Measurements from ENCODE around the gene ADD1. TPM values are rescaled to one million over a fixed set of nuclear protein-coding genes. Genes with fewer than 3 reads are reported as not detected.

ADD1 gene
- total RNA-seq, 1 donor from 2014 or later, result 131 TPM

DNA sequence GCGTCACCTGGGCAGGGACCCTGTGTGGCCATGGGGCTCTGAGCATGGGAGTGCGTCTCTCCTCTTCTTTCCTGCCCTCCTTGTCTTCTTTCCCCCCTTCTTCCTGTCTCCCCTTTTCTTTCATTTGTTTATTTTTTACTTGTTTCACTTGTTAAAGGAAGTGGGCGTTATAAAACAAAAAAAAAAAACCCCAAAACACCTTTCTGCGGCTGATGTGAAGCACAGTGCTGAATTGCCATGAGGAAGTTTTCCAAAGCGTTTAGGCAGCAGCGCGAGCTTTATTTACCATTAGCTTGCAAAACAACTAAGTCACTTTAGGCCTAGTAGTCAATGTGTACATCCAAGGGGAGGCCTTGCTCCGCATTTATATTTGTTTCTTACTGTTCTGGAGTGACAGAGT, 62.6 kb downstream of the ADD1 start:
- Histone ChIP-seq H3K27ac (no peak overlapping the region), H4K20me1 (ENCODE audit: low read depth) (peaks cover 7% of the 10 kb centered on the region), H3F3A (ENCODE audit: low read depth) (no peaks in the 10 kb centered on the region), H3K36me3 (no peaks in the 10 kb centered on the region), H2AFZ (replicated peaks) (no peak overlapping the region), H3K9me3 (ENCODE audit: low read depth) (no peaks in the 10 kb centered on the region), H3K27me3 (no peaks in the 10 kb centered on the region), H3K4me3 (no peak overlapping the region), H3K79me2 (ENCODE audit: low read depth) (no peaks in the 10 kb centered on the region), H3K4me1 (no peaks in the 10 kb centered on the region), H3K9ac (no peak overlapping the region), H3K4me2 (no peak overlapping the region)
- no peak overlapping the region for H3K4me3 Mint-ChIP-seq
- H3K27me3 Mint-ChIP-seq (ENCODE audit: insufficient read depth, low read depth), result peaks cover 2% of the 10 kb centered on the region
- TF ChIP-seq EZH2phosphoT487 (IDR thresholded peaks at IDR 0.05) (no peak), EZH2 (IDR thresholded peaks at IDR 0.05) (no peak)
- TF ChIP-seq, protein P1, sequence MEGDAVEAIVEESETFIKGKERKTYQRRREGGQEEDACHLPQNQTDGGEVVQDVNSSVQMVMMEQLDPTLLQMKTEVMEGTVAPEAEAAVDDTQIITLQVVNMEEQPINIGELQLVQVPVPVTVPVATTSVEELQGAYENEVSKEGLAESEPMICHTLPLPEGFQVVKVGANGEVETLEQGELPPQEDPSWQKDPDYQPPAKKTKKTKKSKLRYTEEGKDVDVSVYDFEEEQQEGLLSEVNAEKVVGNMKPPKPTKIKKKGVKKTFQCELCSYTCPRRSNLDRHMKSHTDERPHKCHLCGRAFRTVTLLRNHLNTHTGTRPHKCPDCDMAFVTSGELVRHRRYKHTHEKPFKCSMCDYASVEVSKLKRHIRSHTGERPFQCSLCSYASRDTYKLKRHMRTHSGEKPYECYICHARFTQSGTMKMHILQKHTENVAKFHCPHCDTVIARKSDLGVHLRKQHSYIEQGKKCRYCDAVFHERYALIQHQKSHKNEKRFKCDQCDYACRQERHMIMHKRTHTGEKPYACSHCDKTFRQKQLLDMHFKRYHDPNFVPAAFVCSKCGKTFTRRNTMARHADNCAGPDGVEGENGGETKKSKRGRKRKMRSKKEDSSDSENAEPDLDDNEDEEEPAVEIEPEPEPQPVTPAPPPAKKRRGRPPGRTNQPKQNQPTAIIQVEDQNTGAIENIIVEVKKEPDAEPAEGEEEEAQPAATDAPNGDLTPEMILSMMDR (IDR thresholded peaks at IDR 0.05), result no peak
- H3K36me3 Mint-ChIP-seq, result peaks cover 19% of the 10 kb centered on the region
- no peak overlapping the region for H3K27ac Mint-ChIP-seq
- no peak for DNase-seq (ENCODE audit: low spot score)
- H3K9me3 Mint-ChIP-seq, result no peaks in the 10 kb centered on the region
- no peaks in the 10 kb centered on the region for H3K4me1 Mint-ChIP-seq

DNA sequence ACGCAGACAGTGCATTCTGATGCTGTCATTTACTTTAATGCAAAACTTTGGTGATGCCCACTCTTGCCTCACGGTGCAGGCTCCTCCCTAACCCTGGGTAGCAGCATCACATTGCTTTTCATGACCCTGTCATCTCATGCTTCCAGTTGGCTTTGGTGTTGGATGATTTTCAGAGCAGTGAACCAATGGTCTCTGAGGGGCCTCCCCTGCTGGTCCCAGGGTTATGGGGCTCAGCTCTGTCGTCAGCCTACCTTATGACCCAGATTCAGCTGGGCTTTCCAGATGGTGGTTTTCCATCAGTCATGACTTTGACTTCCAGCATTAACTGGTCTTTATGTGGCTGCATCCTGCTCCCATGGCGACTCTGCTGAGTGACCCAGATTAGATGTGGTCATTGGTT, 63.6 kb downstream of the ADD1 start:
- TF ChIP-seq, protein P1 (IDR thresholded peaks at IDR 0.05), result no peak
- TF ChIP-seq EZH2phosphoT487 (IDR thresholded peaks at IDR 0.05) (no peak), EZH2 (IDR thresholded peaks at IDR 0.05) (no peak)
- Histone ChIP-seq H3K36me3 (no peaks in the 10 kb centered on the region), H3K9me3 (ENCODE audit: low read depth) (no peaks in the 10 kb centered on the region), H4K20me1 (ENCODE audit: low read depth) (peaks cover 7% of the 10 kb centered on the region), H3K4me2 (no peak overlapping the region), H3K4me1 (no peaks in the 10 kb centered on the region), H3K27me3 (no peaks in the 10 kb centered on the region), H3K9ac (no peak overlapping the region), H3K27ac (no peak overlapping the region), H3F3A (ENCODE audit: low read depth) (no peaks in the 10 kb centered on the region), H3K4me3 (no peak overlapping the region), H3K79me2 (ENCODE audit: low read depth) (no peaks in the 10 kb centered on the region), H2AFZ (replicated peaks) (no peak overlapping the region)
- DNase-seq (ENCODE audit: low spot score), result no peak
- H3K27ac Mint-ChIP-seq, result no peak overlapping the region
- peaks cover 2% of the 10 kb centered on the region for H3K27me3 Mint-ChIP-seq (ENCODE audit: insufficient read depth, low read depth)
- no peaks in the 10 kb centered on the region for H3K9me3 Mint-ChIP-seq
- H3K36me3 Mint-ChIP-seq, result peaks cover 16% of the 10 kb centered on the region
- H3K4me1 Mint-ChIP-seq, result no peaks in the 10 kb centered on the region
- no peak overlapping the region for H3K4me3 Mint-ChIP-seq

DNA sequence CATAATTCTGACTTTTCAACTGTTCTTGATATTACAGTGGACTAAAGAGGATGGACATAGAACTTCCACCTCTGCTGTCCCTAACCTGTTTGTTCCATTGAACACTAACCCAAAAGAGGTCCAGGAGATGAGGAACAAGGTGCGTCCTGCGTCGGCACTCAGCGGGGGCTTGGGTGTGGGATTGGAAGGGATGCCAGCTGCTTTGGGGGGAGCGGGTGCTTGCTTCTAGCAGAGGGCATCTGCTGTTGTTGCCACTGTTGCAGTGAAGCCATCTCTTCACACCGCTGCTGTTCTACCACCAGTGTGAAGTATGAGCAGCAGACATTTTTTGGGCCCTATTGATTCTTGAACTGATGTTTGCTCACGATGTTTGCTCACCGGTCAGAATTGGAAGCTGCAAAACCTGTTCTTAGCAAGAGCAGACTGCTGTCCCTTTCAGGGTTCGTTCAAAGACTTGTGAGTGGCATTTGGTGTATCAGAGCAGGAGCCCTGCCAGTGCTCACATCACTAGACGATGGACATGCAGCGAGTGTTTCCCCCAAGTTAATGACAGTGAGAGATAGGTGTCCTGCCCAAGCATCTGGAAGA, 64.2 kb downstream of the ADD1 start:
- H3K9ac ChIP-seq, result no peak overlapping the region
- H2AFZ ChIP-seq (replicated peaks), result no peak overlapping the region
- H3K79me2 ChIP-seq (ENCODE audit: low read depth), result no peaks in the 10 kb centered on the region
- no peaks in the 10 kb centered on the region for H3K27me3 ChIP-seq
- Mint-ChIP-seq H3K27ac (no peak overlapping the region), H3K36me3 (peaks cover 16% of the 10 kb centered on the region), H3K4me3 (no peak overlapping the region), H3K4me1 (no peaks in the 10 kb centered on the region), H3K27me3 (ENCODE audit: insufficient read depth, low read depth) (peaks cover 5% of the 10 kb centered on the region), H3K9me3 (no peaks in the 10 kb centered on the region)
- no peak overlapping the region for H3K27ac ChIP-seq
- H3K9me3 ChIP-seq (ENCODE audit: low read depth), result no peaks in the 10 kb centered on the region
- no peak for DNase-seq (ENCODE audit: low spot score)
- H4K20me1 ChIP-seq (ENCODE audit: low read depth), result peaks cover 7% of the 10 kb centered on the region
- no peak overlapping the region for H3K4me2 ChIP-seq
- no peaks in the 10 kb centered on the region for H3K36me3 ChIP-seq
- no peaks in the 10 kb centered on the region for H3K4me1 ChIP-seq
- H3F3A ChIP-seq (ENCODE audit: low read depth), result no peaks in the 10 kb centered on the region
- no peak for TF ChIP-seq EZH2phosphoT487 (IDR thresholded peaks at IDR 0.05)
- TF ChIP-seq, protein P1 (IDR thresholded peaks at IDR 0.05), result no peak
- TF ChIP-seq EZH2 (IDR thresholded peaks at IDR 0.05), result no peak
- H3K4me3 ChIP-seq, result no peak overlapping the region

Data from neural progenitor cell (in vitro differentiated cells).